NCI-H226 (cell line): ENCODE data around the gene NLRC5.
"Not testable (repeated sequence)": the region's sequence is repeated elsewhere in the genome, so short reads cannot be mapped to it uniquely, and the experiment has no call there.

Source experiments
- DNase-seq: peaks from one replicate; pipeline ENCODE4 v3.0.0-alpha.2; 2015

NLRC5 gene

GRCh38 chr16:56982695-56983094 is 6.7 kb upstream of the NLRC5 start:
- DNase-seq, result no peak

- no peak for DNase-seq
These were observed 6.1 kb upstream of the NLRC5 start for GRCh38 chr16:56983211-56983751.

GRCh38 chr16:56984639-56985038 is 4.7 kb upstream of the NLRC5 start:
- DNase-seq, result no peak

- peak; percentile 87 for DNase-seq
These were observed 3.9 kb upstream of the NLRC5 start for GRCh38 chr16:56985288-56985961.

- DNase-seq, result no peak
These were observed 3.4 kb upstream of the NLRC5 start for GRCh38 chr16:56985962-56986360.

GRCh38 chr16:56986361-56986760 is 3.0 kb upstream of the NLRC5 start:
- no peak for DNase-seq

- DNase-seq, result not testable (repeated sequence)
These were observed 2.4 kb upstream of the NLRC5 start for GRCh38 chr16:56986908-56987307.

- DNase-seq, result no peak
These were observed 1.7 kb upstream of the NLRC5 start for GRCh38 chr16:56987692-56988091.

- peak; percentile 63 for DNase-seq
These were observed 1.0 kb upstream of the NLRC5 start for GRCh38 chr16:56988161-56988947.

- DNase-seq, result no peak
These were observed 631 bp downstream of the NLRC5 start for GRCh38 chr16:56989988-56990387.

- no peak for DNase-seq
These were observed 1.3 kb downstream of the NLRC5 start for GRCh38 chr16:56990407-56991286.

GRCh38 chr16:56992431-56992830 is 3.1 kb downstream of the NLRC5 start:
- not testable (repeated sequence) for DNase-seq

GRCh38 chr16:56993204-56993603 is 3.8 kb downstream of the NLRC5 start:
- no peak for DNase-seq

- DNase-seq, result no peak
These were observed 5.0 kb downstream of the NLRC5 start for GRCh38 chr16:56994311-56994710.

- DNase-seq, result no peak
These were observed 5.9 kb downstream of the NLRC5 start for GRCh38 chr16:56995136-56995805.

GRCh38 chr16:56997264-56997663 is 7.9 kb downstream of the NLRC5 start:
- no peak for DNase-seq

- DNase-seq, result no peak
These were observed 8.6 kb downstream of the NLRC5 start for GRCh38 chr16:56997931-56998330.

GRCh38 chr16:56998352-56998751 is 9.0 kb downstream of the NLRC5 start:
- DNase-seq, result no peak

- no peak for DNase-seq
These were observed 9.5 kb downstream of the NLRC5 start for GRCh38 chr16:56998861-56999260.

GRCh38 chr16:56999409-57000270 is 10.3 kb downstream of the NLRC5 start:
- no peak for DNase-seq

GRCh38 chr16:57000271-57001025 is 11.1 kb downstream of the NLRC5 start:
- peak; percentile 37 for DNase-seq
